Right lobe of liver (tissue), 4 donors: Measurements from ENCODE around the gene MED15.
"Not testable (repeated sequence)": the region's sequence is repeated elsewhere in the genome, so short reads cannot be mapped to it uniquely, and the experiment has no call there.

Experiments used
- CTCF ChIP-seq, 4 donors: fragments of 200-600 bp in 3 of 4; fragments of 450-650 bp in 1 of 4; IDR thresholded peaks; one replicate each; pipeline versions ENCODE4 v1.5.1 to v1.8.0; 2016 to 2022; ENCODE audit warnings: antibody characterized with exemption in 4 of 4, mild to moderate bottlenecking in 2 of 4
- POLR2A ChIP-seq: fragments of 450-650 bp; IDR thresholded peaks from one replicate; pipeline ENCODE4 v1.6.1; 2017; ENCODE audit warnings: antibody characterized with exemption, mild to moderate bottlenecking
- donor health status: DM: no; HTN: no; CAD: no.
- donor health status: DM: no; HTN: no; CAD: no.
- donor health status: DM: no; HTN: yes; CAD: no.

GRCh38 chr22:20594038-20594437 lies 86.6 kb downstream of the MED15 start:
- TF ChIP-seq POLR2A; CTCF (IDR thresholded peaks at IDR 0.05): not testable (repeated sequence)
